ENCODE measurements around the gene GLTP.

GLTP gene

DNA sequence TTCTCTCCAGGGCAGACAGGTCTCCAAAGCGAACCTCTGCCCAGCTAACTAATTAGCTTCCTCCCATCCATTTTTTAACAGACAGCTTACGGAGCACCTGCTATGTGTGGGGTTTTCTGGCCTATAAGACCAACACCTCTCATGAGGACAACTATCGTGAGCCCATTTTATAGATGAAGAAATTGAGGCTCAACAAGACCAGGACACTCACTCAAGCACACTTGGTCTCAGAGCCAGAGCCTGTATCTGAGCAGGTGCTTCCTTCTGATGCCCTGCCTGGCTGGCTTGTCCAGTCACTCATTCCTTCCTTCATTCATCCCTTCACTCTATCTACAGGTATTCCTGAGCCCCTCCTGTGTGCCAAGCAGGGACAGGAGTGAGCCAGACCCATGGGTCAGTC is 53.3 kb downstream of the GLTP start:
- no peaks in the 10 kb centered on the region for H3K27me3 ChIP-seq (ENCODE audit: insufficient read depth, low read length)
- H3K9me3 ChIP-seq (ENCODE audit: insufficient read depth, low read depth, low read length), result no peaks in the 10 kb centered on the region
- H3K4me1 ChIP-seq (ENCODE audit: insufficient read depth, low read length), result peaks cover 2% of the 10 kb centered on the region; the same call in 1 of the 2 replicates
- no peak overlapping the region for H3K27ac ChIP-seq (ENCODE audit: low read length)
- no peak overlapping the region for H3K9ac ChIP-seq (ENCODE audit: low read depth, low read length)
- no peaks in the 10 kb centered on the region; the same call in 1 of the 2 replicates for H3K36me3 ChIP-seq (ENCODE audit: insufficient read depth, low read depth, low read length)
- no peak overlapping the region for H3K4me3 ChIP-seq (ENCODE audit: low read length)

DNA sequence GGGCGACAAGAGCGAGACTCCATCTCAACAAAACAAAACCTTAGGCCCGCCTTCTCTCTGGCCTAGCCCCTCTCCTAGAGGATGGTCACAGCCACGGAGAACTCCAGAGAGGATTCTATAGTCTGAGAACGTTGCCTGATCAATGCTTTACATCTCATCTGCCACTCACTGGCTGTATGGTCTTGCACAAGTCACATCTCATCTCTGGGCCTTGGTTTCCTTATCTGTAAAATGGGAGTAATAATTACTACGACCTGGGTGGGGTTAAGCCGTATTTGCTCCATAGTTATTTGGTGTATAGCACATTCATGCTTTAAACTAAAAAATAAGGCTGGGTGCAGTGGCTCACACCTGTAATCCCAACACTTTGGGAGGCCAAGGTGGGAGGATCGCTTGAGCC is 55.6 kb downstream of the GLTP start:
- no peak overlapping the region for H3K9ac ChIP-seq (ENCODE audit: low read depth, low read length)
- H3K36me3 ChIP-seq (ENCODE audit: insufficient read depth, low read depth, low read length), result no peaks in the 10 kb centered on the region; the same call in 1 of the 2 replicates
- H3K4me1 ChIP-seq (ENCODE audit: insufficient read depth, low read length), result peaks cover 2% of the 10 kb centered on the region; the same call in 1 of the 2 replicates
- no peak overlapping the region for H3K27ac ChIP-seq (ENCODE audit: low read length)
- H3K9me3 ChIP-seq (ENCODE audit: insufficient read depth, low read depth, low read length), result no peaks in the 10 kb centered on the region
- no peaks in the 10 kb centered on the region for H3K27me3 ChIP-seq (ENCODE audit: insufficient read depth, low read length)
- no peak overlapping the region for H3K4me3 ChIP-seq (ENCODE audit: low read length)

DNA sequence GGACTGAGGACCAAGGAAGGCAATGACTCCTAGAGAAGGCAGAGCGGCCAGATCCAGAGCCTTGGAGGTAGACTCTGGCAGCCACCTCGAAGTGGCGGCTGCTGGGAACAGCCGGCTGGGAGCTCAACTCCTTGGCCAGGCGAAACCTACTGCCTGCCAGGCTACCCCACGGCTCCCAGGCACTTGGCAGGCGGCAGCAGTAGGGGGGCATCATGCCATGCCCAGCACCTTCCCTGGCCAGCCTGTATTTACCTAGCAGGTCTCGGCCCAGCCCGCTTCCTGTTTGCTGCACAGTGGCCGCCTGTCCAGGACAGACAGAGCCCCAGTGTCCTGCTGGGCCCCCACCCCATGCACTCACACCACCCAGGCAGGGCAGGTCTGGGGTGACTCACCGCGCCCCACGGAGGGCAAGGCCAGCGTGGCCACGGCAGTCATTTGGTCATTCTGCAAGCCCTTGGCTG is 57.4 kb downstream of the GLTP start:
- Histone ChIP-seq H3K27me3 (ENCODE audit: insufficient read depth, low read length) (no peaks in the 10 kb centered on the region), H3K9ac (ENCODE audit: low read depth, low read length) (no peak overlapping the region), H3K4me3 (ENCODE audit: low read length) (no peak overlapping the region), H3K4me1 (ENCODE audit: insufficient read depth, low read length) (peaks cover 2% of the 10 kb centered on the region; the same call in 1 of the 2 replicates), H3K9me3 (ENCODE audit: insufficient read depth, low read depth, low read length) (no peaks in the 10 kb centered on the region), H3K27ac (ENCODE audit: low read length) (no peak overlapping the region), H3K36me3 (ENCODE audit: insufficient read depth, low read depth, low read length) (no peaks in the 10 kb centered on the region; the same call in 1 of the 2 replicates)

GRCh38 chr12:109822416-109822815 is 57.9 kb downstream of the GLTP start:
- Histone ChIP-seq H3K36me3 (ENCODE audit: insufficient read depth, low read depth, low read length) (no peaks in the 10 kb centered on the region; the same call in 1 of the 2 replicates), H3K9me3 (ENCODE audit: insufficient read depth, low read depth, low read length) (no peaks in the 10 kb centered on the region), H3K4me3 (ENCODE audit: low read length) (no peak overlapping the region), H3K27me3 (ENCODE audit: insufficient read depth, low read length) (no peaks in the 10 kb centered on the region), H3K4me1 (ENCODE audit: insufficient read depth, low read length) (peaks cover 2% of the 10 kb centered on the region; the same call in 1 of the 2 replicates), H3K27ac (ENCODE audit: low read length) (no peak overlapping the region), H3K9ac (ENCODE audit: low read depth, low read length) (no peak overlapping the region)

GRCh38 chr12:109821968-109822367 is 58.4 kb downstream of the GLTP start:
- H3K27ac ChIP-seq (ENCODE audit: low read length), result no peak overlapping the region
- peaks cover 2% of the 10 kb centered on the region; the same call in 1 of the 2 replicates for H3K4me1 ChIP-seq (ENCODE audit: insufficient read depth, low read length)

GRCh38 chr12:109820816-109821381 is 59.4 kb downstream of the GLTP start:
- Histone ChIP-seq H3K36me3 (ENCODE audit: insufficient read depth, low read depth, low read length) (no peaks in the 10 kb centered on the region), H3K4me1 (ENCODE audit: insufficient read depth, low read length) (peaks cover 2% of the 10 kb centered on the region; the same call in 1 of the 2 replicates), H3K27ac (ENCODE audit: low read length) (no peak overlapping the region), H3K4me3 (ENCODE audit: low read length) (no peak overlapping the region), H3K9me3 (ENCODE audit: insufficient read depth, low read depth, low read length) (no peaks in the 10 kb centered on the region), H3K9ac (ENCODE audit: low read depth, low read length) (no peak overlapping the region), H3K27me3 (ENCODE audit: insufficient read depth, low read length) (no peaks in the 10 kb centered on the region)

More at GRCh38 chr12:109821968-109822367, 58.4 kb downstream of the GLTP start:
- Histone ChIP-seq H3K36me3 (ENCODE audit: insufficient read depth, low read depth, low read length) (no peaks in the 10 kb centered on the region; the same call in 1 of the 2 replicates), H3K27me3 (ENCODE audit: insufficient read depth, low read length) (no peaks in the 10 kb centered on the region), H3K4me3 (ENCODE audit: low read length) (no peak overlapping the region), H3K9ac (ENCODE audit: low read depth, low read length) (no peak overlapping the region), H3K9me3 (ENCODE audit: insufficient read depth, low read depth, low read length) (no peaks in the 10 kb centered on the region)

- Histone ChIP-seq H3K36me3 (ENCODE audit: insufficient read depth, low read depth, low read length) (peaks cover 3% of the 10 kb centered on the region; the same call in 1 of the 2 replicates), H3K27me3 (ENCODE audit: insufficient read depth, low read length) (no peaks in the 10 kb centered on the region), H3K27ac (ENCODE audit: low read length) (no peak overlapping the region), H3K9me3 (ENCODE audit: insufficient read depth, low read depth, low read length) (no peaks in the 10 kb centered on the region), H3K4me3 (ENCODE audit: low read length) (no peak overlapping the region), H3K9ac (ENCODE audit: low read depth, low read length) (no peak overlapping the region), H3K4me1 (ENCODE audit: insufficient read depth, low read length) (peaks cover 2% of the 10 kb centered on the region; the same call in 1 of the 2 replicates)
Observed at GRCh38 chr12:109818905-109819500, 61.3 kb downstream of the GLTP start.

DNA sequence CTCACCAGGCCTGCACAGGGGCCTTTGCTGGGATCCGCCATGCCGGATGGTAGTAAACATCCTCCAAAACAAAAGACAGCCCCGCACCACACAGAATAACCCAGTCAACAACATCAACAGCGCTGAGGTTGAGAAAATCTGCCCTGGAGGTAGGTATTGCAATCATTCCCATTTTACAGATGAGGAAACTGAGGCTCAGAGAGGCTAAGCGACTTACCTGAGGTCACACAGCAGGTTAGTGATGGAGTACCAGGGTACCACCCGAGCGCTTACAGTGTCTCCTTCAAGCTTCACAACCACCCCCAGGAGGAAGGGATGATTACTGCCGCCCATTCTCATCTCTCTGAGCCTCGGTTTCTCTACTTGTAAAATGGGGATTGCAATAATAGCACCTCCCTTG is 62.1 kb downstream of the GLTP start:
- Histone ChIP-seq H3K9ac (ENCODE audit: low read depth, low read length) (no peak overlapping the region), H3K27me3 (ENCODE audit: insufficient read depth, low read length) (no peaks in the 10 kb centered on the region), H3K27ac (ENCODE audit: low read length) (no peak overlapping the region), H3K9me3 (ENCODE audit: insufficient read depth, low read depth, low read length) (no peaks in the 10 kb centered on the region), H3K4me1 (ENCODE audit: insufficient read depth, low read length) (peaks cover 2% of the 10 kb centered on the region; the same call in 1 of the 2 replicates), H3K36me3 (ENCODE audit: insufficient read depth, low read depth, low read length) (peaks cover 10% of the 10 kb centered on the region; the same call in 1 of the 2 replicates), H3K4me3 (ENCODE audit: low read length) (no peak overlapping the region)

DNA sequence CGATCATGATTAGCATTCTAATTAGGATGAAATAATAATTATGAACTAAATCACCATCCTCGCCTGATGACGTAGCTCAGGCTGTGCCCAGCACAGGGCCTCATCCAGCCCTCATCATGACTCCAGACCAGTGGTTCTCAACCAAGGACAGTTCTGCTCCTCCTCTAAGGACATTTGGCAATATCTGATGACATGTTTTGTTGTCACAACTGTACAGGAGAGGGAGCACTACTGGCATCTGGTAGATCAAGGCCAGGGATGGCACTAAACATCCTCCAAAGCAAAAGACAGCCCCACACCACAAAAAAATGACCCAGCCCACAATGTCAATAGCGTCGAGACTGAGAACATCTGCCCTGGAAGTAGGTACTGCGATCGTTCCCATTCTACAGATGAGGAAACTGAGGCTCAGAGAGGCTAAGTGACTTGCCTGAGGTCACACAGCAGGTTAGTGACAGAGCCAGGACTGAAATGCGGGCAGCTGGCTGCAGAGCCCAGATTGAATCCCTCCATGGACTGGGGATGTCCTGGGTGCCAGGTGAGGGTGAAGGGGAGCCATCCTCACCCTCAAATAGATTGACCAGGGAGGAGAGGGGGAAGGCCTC is 62.6 kb downstream of the GLTP start:
- Histone ChIP-seq H3K9ac (ENCODE audit: low read depth, low read length) (no peak overlapping the region), H3K27me3 (ENCODE audit: insufficient read depth, low read length) (no peaks in the 10 kb centered on the region), H3K4me3 (ENCODE audit: low read length) (no peak overlapping the region), H3K9me3 (ENCODE audit: insufficient read depth, low read depth, low read length) (no peaks in the 10 kb centered on the region), H3K4me1 (ENCODE audit: insufficient read depth, low read length) (peaks cover 2% of the 10 kb centered on the region; the same call in 1 of the 2 replicates), H3K36me3 (ENCODE audit: insufficient read depth, low read depth, low read length) (peaks cover 10% of the 10 kb centered on the region; the same call in 1 of the 2 replicates), H3K27ac (ENCODE audit: low read length) (no peak overlapping the region)

GRCh38 chr12:109816870-109817269 is 63.5 kb downstream of the GLTP start:
- H3K27ac ChIP-seq (ENCODE audit: low read length), result no peak overlapping the region
- H3K9me3 ChIP-seq (ENCODE audit: insufficient read depth, low read depth, low read length), result no peaks in the 10 kb centered on the region
- H3K4me1 ChIP-seq (ENCODE audit: insufficient read depth, low read length), result no peaks in the 10 kb centered on the region
- no peaks in the 10 kb centered on the region for H3K27me3 ChIP-seq (ENCODE audit: insufficient read depth, low read length)
- H3K9ac ChIP-seq (ENCODE audit: low read depth, low read length), result no peak overlapping the region
- peaks cover 10% of the 10 kb centered on the region; the same call in 1 of the 2 replicates for H3K36me3 ChIP-seq (ENCODE audit: insufficient read depth, low read depth, low read length)
- no peak overlapping the region for H3K4me3 ChIP-seq (ENCODE audit: low read length)

DNA sequence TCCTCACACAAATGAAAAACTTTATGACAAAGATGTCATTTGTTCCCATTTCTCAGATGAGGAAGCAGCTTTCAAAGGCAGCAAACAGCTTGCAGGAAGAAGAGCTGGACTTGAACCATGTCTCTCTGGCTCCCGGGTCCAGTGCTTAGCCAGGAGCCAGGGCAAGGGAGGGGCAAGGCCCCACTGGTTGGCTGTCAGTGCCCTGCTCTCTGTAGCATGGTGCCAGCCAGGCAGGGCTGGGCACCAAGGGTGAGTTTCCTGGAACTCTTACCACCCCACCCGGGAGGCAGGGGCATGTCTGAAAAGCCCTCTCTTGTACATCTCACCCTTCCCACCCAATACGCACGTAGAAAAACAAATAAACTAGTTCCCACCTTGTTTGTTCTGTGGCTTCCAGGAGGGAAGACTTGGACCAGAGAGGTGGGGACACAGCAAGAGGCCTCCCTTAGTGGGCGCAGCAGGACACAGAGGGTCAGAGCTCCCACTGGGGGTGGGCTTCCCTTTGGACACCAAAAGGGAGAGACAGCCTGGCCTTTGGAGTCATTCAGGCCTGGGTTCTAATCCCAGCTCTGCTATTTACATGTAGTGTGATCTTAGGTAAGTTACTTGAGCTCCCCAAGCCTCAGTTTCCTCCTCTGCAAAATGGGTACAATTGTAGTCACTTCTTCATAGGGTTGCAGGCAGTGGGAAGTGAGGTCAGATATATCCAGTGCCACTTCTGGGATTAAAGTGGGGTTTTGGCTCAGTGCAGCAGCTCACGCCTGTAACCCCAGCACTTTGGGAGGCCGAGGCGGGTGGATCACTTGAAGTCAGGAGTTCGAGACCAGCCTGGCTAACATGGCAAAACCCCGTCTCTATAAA is 64.4 kb downstream of the GLTP start:
- no peak overlapping the region for H3K4me3 ChIP-seq (ENCODE audit: low read length)
- peaks cover 10% of the 10 kb centered on the region; the same call in 1 of the 2 replicates for H3K36me3 ChIP-seq (ENCODE audit: insufficient read depth, low read depth, low read length)
- no peak overlapping the region for H3K27ac ChIP-seq (ENCODE audit: low read length)
- no peak overlapping the region for H3K9ac ChIP-seq (ENCODE audit: low read depth, low read length)
- no peaks in the 10 kb centered on the region for H3K27me3 ChIP-seq (ENCODE audit: insufficient read depth, low read length)
- H3K4me1 ChIP-seq (ENCODE audit: insufficient read depth, low read length), result no peaks in the 10 kb centered on the region
- no peaks in the 10 kb centered on the region for H3K9me3 ChIP-seq (ENCODE audit: insufficient read depth, low read depth, low read length)

Measured in iPS-20b (cell line).